Daoy (cell line): ENCODE data around the gene CRIP1. TPM values are rescaled to one million over a fixed set of nuclear protein-coding genes. Genes with fewer than 3 reads are reported as not detected.
A peak's percentile ranks its signal among the peaks of the same experiment; 100 is the strongest.

Experiments
- DNase-seq: peaks from one replicate; pipeline ENCODE4 v3.0.0-alpha.2; 2015; ENCODE audit warnings: low read depth
- total RNA-seq: library from RNA; depleted of rRNA; stranded (reverse); fragments of >200 nt; shearing (Covaris generic); gene quantifications from 2 replicates; pipeline ENCODE4 v1.2.3, GENCODE V29; 2014

Gene CRIP1
- total RNA-seq, 1 experiment from 2014 or later = 15.0 TPM

DNA sequence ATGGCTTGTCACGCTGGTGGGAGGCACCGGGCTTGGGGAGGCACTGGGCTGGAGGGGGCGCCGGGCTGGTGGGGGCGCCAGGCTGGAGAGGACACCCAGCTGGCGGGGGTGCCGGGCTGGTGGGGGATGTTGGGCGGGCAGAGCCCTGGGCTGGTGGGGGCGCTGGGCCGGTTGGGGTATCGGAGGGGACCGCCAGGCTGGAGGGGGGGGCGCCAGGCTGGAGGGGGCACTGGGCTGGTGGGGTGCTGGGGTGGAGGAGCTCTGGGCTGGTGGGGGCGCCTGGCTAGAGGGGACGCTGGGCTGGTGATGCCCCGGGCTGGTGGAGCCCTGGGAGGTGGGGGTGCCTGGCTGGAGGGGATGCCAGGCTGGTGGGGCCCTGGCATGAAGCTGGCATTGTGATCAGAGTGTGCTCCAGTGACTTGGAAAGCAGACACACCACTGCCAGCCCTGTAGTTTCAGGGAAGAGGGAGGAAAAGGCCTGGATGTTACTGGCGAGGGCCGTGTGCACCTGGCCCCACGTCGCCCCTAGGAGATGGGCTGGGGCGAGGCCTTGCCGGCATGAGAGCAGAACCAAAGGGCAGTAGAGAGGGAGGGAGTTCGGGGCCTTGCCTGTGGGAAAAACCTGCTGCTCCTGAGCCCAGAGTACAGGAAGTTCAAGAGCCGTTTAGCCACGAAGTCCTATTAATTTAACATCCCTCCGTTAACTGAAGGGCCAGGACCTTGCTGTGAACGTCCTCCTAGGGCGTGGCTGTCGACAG is 17.4 kb downstream of the CRIP1 start:
- peak; percentile 18 for DNase-seq

DNA sequence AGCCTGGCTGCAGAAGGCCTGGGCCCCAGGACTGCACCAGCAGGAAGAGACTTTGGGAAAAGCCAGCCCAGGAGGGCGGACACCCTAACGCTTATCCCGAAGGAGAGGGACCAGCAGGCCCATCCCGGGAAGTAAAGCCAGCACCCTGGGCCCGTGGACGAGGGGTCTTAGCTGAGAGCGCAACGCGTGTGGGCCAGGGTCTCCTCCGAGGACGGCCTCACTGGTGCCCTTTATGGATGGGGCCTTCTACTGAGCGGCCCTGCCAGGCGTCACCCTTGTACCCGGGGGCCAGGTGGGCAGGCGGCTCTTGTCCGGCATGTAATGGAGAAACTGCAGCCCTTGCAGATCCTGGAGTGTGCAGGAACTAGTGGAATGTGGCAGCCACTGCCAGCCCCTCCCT is 18.4 kb downstream of the CRIP1 start:
- no peak for DNase-seq

DNA sequence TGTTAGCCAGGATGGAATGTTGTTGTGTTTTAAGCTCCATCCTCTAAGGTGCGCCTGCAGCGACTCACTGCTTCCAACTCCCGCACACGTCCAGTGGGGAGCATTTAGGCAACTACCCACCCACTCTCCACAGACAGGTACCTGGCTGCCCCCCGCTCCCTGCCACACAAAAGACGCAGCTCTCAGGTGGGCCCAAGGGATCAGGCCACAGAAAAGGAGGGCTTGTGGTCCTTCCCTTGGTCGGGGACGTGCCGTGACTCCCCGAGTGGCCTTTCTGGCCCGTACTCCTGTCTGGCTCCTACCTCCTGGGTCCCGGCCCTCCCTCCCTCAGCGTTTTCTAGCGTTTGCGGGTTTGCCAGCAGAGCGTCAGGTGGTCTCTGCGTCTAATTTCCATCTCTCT is 20.6 kb downstream of the CRIP1 start:
- no peak for DNase-seq

DNA sequence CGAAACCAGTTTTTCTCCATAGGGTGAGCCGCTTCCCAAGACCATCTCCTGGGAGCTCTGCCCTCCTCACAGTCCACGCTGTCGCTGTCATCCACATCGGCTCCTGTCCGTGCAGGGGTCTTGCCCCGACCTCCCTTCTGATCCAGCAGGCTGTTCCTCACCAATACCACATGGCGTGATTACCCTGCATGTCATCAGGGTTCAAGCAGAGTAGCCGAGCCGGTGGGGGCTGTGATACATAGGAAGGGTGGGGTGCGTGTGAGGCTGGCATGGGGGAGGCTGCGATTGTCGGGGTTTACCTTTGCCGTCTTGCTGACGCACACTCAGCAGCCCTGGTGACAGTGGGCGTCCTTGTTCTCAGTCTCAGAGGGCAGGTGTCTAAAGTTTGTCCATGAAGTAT is 21.4 kb downstream of the CRIP1 start:
- DNase-seq = no peak

DNA sequence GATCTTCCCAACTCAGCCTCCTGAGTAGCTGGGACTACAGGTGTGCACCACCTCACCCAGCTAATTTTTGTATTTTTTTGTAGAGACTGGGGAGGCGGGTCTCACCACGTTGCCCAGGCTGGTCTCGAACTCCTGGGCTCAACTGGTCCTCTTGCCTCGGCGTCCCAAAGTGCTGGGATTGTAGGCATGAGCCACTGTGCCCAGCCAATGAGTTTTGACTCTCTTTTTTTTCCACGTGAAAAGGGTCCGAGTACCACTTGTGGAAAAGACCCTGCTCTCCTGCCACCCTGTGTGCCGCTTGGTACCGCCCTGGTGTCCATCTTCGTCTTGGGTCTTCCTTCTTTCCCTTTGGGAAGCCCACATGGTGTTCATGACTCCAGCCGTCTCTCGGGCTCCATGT is 21.9 kb downstream of the CRIP1 start:
- DNase-seq = no peak

DNA sequence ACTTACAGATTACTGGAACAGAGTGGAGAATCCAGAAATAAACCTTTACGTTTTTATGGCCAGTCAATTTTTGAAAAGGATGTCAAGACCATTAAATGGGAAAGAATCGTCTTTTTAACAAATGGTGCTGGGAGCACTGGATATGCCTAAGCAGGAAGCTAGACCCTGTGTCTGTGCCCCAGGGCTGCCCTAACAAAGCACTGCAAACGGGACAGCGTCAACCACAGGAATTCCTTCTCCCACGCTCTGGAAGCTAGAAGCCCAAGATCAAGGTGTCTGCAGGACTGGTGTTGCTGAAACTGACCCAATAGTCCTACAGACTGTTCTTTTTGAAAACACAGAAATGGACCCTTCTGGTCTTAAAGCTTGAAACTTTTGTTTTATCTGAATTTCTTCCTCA is 30.4 kb downstream of the CRIP1 start:
- peak; percentile 40 for DNase-seq

DNA sequence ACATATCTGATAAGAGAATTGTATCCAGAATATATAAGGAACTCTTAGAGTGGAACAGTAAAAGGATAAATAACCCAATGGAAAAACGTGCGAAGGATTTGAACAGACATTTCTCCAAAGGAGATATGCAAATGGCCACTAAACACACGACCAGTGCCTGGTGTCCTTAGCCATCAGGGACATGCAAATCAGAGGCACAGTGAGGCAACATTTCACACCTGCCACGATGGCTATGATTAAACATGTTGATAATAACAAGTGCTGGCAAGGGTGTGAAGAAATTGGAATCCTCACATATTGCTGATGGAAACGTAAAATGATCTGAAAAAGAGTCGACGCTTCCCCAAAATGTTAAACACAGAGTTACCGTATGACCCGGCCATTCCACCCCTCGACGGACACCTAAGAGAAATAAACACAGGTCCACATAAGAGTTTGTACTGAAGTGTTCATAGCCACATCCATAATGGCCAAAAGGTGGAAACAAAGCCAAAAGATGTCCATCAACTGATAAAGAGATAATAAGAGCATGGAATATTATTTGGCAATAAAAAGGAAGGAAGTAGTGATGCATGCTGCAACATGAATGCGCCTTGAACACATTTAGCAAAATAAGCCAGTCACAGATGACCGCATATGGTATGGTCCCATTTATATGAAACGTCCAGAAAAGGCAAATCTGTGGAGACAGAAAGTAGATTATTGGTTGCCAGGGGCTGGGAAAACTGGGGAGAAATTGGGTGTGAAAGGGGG is 33.4 kb downstream of the CRIP1 start:
- no peak for DNase-seq

DNA sequence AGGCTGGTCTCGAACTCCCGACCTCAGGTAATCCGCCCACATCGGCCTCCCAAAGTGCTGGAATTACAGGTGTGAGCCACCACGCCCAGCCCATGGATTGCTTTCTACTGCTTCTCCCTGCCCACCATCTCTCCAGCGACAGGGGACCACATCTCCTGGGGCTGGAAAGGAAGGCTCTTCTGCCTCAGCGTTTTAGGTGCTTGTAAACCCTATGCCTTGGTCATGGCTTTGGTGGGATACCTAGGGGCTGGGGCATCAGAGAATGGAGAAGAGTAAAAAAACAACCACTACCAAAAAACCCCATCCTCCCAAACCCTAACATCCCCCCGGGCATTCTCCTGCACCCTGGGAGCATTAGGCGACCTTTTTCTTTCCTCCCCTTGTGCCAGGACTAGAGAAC is 38.6 kb downstream of the CRIP1 start:
- DNase-seq = no peak

DNA sequence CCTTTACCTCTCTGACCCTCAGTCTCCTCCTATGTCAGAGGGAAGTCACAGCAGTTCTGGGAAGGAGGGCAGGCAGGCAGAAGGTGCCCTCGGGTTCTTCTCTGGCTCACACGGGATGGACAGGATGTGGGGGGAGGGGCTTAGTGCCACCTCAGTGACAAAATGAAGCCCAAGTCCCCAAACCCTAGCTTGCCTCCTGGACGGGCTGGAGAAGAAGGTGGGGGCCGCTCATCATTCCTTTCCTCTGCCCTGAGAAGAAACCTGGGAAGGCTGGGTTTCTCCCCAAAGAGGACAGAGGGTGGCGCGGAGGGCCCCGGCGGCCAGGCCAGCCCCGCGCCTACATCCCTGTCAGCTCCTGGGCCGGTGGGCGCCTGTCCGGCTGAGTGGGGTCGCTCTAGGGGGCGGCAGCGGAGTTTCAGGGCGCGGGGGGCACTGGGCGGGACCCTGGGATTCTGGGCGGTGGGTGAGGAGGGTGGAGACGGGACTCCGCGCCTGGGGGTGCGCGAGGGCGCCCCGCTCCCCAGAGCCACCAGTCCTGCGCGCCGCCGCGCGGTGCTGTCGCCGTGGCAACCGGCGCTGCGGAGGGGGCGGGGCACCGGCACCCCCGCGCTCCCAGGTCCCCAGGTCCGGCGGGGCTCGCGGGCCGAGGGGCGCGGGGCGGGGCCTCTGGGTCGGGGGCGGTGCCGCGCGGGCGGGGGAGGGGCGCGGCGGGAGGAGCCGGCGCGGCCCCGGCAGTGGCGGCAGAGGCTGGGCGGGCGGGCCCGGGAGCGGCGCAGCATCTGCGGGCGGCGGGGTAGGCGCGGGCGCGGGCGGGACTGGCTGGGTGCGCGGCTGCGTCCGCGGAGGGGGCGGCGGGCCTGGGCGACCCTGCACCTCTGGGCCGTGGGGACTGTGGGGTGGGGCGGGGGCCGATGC is 39.4 kb downstream of the CRIP1 start, which contains the start of gene TMEM121:
TMEM121 (plus strand) TSS at position 723 of the 915 bp plus-strand sequence. CDS start 2,252 bp downstream, outside the sequence.
- DNase-seq = peak; percentile 44

DNA sequence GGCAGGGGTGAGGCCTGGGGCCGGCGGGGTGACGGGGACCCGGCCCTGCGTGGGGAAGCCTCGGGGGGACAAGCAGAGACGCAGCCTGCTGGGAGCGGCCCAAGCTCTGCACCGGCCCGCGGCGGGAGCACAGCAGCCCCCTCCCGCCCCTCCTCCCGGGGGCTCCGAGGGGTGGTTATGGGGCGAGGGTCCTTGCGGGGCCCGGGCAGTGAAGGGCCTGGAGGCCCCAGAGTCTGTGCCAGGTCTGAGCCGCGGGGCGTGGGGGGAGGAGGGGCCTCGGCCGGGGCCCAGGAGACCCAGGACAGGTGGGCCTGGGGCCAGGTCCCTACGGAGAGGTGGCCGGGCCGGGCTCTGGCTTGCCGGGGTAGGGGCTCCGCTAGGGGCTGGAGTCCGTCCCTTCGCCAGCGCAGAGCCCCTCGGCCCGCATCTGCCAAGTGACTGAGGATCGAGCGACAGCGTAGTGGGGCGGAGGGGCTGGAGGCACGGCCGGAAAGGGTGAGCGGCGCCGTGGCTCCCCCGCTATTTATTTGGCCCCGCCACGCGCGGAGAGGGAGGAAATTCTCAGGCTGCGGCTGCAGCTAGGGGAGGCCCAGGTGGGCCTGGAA is 40.2 kb downstream of the CRIP1 start:
- no peak for DNase-seq

DNA sequence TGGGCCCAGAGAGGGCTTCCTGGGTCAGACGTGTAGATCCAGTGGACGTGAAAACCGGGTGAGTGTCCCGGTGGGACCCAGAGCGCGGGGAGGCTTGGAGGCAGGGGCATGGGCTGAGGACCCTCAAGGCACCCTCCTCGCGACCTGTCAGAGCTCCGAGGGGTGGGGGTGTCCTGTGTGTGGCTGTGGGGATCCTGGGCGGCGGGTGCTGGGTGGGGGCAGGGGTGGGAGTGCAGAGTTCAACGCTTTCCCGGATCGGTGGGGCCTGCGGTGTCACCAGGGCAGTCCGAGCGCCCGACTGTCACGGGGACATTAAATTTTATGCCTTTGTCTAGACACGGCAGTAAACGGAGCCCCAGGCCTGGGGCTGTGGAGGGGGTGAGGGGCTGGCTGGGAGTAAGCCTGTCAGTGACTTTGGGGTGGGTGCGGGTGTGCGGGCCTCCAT is 40.7 kb downstream of the CRIP1 start:
- no peak for DNase-seq

DNA sequence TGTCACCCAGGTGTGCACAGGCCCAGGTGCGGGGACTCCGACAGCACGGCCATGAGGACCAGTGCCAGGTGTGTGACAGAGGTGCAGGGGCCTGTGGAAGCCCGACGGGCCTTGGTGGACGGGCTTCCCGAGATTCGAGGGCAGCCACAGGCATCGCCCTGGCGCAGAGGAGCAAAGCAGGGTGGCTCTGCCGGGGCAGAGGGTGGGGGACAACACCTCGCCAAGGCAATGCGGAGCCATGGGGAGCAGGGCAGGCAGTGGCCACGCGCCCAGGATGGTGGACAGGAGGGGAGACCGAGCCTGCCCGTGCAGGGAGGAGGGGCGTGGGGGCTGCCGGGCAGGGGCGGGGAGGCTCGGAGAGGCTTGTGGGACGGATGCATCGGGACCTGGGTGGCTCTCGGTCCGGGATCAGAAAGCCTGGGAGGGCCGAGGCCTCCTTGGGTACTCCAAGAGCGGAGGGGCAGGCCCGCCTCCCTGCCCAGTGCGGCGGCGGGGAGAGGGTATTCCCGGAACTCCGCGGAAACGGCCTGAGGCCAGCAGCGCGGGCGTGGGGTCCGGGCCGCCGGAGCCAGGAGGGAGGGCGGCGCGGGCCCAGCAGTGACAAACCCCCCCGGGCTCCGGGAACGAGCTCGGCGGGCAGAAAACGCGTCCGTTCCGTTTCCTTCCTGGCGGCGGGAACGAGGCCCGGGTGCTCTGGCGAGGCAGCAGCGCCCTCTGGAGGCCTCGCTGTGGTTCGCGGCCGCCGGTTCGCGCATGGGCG is 41.3 kb downstream of the CRIP1 start:
- DNase-seq = peak; percentile 88

DNA sequence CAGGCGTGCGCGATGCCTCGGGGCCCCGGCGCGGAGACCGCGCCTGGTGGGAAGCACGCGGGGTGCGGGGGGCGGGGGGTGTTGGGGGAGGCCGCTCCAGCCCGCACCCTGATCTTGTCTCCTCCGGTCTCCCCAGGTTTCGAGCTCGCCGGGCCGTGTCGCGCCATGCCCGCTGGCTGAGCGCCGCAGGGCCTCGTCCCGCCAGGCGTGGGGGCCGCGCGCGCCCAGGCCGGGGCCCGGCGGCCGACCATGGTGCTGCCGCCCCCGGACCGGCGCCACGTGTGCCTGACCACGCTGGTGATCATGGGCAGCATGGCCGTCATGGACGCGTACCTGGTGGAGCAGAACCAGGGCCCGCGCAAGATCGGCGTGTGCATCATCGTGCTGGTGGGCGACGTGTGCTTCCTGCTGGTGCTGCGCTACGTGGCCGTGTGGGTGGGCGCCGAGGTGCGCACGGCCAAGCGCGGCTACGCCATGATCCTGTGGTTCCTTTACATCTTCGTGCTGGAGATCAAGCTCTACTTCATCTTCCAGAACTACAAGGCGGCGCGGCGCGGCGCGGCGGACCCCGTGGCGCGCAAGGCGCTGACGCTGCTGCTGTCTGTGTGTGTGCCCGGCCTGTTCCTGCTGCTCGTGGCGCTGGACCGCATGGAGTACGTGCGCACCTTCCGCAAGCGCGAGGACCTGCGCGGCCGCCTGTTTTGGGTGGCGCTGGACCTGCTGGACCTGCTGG is 42.1 kb downstream of the CRIP1 start:
- no peak for DNase-seq

DNA sequence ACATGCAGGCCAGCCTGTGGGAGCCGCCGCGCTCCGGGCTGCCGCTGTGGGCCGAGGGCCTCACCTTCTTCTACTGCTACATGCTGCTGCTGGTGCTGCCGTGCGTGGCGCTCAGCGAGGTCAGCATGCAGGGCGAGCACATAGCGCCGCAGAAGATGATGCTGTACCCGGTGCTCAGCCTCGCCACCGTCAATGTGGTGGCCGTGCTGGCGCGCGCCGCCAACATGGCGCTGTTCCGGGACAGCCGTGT is 42.6 kb downstream of the CRIP1 start:
- no peak for DNase-seq

DNA sequence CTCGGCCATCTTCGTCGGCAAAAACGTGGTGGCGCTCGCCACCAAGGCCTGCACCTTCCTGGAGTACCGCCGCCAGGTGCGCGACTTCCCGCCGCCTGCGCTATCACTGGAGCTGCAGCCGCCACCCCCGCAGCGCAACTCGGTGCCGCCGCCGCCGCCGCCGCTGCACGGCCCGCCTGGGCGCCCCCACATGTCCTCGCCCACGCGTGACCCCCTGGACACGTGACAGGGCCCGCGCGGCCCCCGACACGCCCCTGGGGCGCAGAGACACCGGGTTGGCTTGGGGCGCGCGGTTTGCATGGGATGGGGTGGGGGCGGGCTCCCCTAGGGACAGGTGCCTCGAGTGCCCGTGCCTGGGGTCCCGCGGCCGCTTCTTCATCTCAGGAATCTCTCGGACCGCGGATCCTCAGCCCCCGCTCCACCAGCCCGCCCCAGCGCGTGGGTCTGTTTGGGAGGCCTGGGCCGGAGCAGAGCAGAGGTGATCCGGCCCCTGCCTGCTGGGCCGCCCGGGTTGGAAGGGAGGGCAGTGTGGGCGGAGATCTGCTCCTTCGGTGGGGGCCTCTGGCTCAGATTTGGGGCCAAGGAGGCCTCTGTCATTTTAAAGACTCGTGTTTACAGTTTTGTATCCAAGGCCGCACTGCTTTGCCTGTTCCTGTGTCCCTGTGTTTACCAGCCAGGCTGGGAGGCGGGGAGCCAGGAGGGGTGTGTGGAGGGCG is 43.0 kb downstream of the CRIP1 start:
- DNase-seq = no peak

DNA sequence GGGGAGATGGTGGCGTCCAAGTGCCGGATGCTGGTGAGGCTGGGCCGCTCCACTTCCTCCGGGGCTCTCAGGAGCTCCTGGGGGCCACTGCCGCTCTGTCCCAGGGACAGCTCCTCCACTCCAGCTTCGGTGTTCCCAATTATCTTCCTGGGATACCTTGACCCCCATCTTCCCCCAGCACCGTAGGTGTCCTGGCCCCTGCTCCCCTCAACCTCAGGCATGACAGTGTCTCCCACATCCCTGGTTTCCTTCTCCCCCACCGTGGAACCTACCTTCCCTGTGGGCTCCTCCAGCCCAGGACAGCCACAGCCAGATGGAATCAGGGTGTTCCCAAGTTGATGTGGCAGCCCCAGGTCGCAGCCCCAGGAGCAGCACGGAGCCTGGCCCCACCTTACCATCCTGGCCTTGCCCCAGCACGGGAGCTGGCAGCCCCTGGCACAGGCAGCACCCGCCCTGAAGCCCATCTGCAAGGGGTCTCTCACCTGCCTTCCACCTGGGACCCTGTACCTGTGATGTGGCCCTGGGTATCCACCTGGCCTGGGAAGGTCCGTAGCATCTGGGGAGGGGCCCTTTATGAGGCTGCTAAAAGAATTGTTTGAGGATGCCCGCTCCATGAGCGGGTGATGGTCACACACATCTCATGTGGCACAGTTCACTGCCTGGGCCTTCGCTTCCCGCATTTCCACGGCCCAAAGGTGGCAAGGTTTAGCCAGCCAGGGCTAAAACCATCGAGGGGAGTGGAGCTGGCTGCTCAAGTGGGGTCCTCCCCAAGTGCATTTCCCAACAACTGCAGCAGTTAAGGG is 43.8 kb downstream of the CRIP1 start:
- no peak for DNase-seq

DNA sequence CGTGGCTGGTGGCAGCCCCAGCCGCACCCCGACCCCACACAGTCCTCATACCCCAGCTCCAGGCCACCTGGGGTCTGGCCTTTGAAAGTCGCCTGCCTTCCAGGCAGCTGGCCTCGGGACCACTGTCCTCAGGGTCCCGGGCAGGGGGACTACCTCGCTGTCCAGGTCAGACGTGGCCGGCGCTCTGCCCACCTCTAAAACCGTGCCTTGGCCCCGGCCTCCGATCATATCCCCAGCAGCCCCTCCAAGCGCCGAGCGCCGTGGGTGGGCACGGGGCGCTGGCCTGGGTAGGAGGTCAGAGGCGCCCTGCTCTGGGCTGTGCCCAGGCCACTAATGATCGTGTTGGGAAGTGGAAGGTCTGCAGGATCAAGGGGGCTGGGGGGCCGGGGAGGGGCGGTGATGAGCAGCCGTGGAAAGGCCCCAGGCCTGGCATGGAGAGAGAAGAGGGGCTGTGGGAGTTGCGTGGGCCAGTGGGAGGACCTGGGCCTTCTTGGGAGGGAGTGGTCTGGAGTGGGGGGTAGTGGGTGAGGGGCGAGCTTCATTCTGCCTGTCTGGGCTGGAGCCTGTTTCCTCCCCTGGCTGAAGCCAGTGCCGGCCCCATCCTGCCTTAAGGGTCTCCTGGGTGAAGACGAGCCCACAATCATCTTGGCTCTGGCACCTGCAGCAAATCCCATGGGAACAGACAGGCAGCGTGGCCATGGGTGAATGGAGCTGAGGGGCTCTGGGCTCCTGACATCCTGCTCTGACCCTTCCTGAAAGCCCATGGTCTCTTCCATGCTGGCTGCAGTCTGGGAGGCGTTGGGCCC is 44.6 kb downstream of the CRIP1 start:
- no peak for DNase-seq
